DMS 273 treated with DMSO at 0.1 percent for 48 hours (cell line): ENCODE results near the gene ILKAP.
"Not testable (repeated sequence)": the region's sequence is repeated elsewhere in the genome, so short reads cannot be mapped to it uniquely, and the experiment has no call there.

Experiments used
- DNase-seq: peaks from one replicate; lab custom pipeline; 2025; lab: John Stamatoyannopoulos, UW

ILKAP gene

DNA sequence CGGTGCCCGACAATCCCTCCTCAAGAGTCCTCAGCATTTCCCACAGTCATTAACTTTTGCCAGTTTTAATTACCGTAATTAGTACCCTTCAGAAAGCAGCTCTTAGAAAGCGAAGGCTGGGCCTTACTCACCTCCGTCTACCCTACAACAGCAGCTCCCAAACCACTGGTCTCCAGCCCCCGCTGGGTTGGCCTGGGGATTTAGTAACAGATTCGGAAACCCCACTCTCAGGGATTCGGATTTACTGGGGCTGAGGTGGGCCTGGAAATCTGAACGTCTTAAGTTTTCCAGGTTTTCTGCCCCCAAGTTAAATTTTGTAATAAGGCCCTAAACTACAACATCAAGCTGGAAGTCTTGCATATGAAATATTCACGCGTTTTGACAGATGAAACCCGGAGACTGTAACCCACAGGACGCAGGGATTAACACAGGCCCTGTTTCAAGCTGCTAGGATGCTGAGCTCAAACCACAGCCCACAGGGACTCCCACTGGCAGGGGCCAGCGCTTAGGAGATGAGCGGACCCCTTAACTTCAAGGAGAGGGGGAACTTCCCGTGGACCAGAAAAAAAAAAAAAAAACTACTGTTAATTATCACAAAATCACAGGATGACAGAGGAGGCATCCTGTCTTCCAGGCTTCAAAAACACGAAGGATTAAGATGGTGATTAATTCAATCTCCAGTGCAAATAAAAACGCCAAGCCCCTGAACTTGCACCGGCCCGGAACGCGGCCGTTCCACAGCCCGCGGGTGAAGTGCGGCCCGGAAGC lies 985 bp downstream of the ILKAP start:
- no peak for DNase-seq

DNA sequence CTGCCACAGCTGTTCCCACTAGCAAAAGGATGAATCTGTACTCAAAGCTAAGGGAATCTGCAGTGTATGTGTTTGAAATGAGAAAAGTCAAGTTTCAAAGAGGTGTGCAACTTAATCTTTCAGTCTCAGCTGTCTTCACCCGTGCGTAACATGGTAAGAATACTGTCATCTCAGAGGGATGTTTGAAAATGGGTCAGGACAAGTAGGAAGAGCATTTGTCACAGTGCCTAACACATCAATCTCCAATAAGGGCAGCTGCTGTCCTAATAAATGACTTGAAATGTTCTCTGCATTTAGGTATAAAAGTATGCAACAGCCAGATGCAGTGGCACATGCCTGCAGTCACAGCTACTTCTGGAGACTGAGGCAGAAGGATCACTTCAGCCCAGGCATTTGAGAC lies 13.1 kb downstream of the ILKAP start:
- no peak for DNase-seq

DNA sequence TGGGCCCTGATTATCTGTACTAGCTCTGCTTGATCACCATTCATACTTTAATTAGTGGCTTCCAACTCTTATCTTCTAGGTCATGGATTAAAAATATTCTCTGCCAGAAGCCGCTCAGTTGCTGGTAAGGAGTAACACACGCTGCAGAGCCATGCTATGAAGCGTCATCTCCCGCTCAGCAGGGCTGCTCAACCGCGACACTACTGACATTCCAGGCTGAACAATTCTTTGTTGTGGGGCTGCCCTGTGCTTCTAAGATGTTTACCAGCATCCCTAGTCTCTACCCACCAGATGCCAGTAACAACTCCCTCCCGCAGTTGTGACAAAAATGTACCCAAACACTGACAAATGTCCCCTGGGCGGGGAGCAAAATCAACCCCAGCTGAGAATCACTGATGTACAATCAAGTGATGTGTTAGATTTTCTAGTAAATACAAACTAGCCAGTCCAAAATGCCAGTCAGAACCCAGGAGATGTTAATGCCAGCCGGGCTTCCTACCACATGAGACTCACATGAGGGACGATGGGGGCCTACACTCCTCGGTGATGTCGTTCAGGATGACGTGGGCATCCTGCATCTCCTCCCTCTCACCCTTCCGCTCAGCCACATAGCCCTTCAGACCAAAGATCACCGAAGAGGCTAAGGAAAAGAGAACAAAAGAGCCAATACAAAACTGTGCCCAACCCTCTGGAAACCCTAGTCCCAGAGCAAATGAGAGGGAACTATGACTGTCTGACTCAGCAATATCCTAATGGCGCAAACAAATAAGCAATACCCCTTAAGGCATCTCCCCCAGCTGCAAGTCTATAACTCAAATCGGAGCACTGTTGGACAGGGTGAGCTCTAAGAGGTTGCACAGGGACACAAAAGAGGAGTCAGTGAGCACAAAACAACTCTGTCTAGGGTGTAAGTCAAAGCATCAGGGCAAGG lies 15.6 kb downstream of the ILKAP start:
- no peak for DNase-seq

DNA sequence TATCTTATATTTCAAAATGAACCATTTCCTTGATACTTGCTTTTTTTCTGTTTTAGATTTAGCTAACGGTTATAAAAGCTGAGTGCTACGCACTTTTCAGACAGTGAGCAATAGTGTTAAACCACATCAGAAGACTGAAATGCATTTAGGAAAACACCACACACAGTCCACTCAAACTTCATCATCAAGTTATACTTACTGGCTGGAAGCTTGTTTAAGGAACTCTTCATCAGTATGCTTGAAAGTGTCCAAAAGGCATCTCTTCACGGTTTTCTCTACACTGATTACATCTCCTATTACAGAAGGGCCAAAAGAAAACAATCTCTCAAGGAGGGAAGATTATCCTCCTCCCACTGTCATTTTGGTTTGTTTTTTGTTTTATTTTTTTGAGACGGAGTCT lies 19.7 kb downstream of the ILKAP start:
- DNase-seq: no peak

DNA sequence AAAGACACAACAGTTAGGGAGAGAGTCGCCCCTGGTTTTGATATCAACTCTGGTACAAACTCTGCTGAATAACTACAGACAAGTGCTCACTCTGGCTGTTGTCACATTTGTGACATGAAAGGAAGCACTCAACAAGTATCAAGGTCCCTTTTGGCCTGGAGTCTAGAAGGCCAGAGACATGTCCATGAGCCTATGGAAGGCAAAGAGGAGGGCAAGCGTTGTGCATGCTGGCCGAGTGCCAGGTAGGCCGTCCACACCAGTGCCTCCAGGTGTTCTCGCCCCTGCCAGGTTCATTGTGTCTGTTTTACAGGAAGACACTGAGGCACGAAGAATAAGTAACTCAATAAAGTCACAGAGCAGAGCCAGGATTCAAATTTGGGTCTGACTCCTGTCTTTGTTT lies 21.1 kb downstream of the ILKAP start:
- DNase-seq: no peak

DNA sequence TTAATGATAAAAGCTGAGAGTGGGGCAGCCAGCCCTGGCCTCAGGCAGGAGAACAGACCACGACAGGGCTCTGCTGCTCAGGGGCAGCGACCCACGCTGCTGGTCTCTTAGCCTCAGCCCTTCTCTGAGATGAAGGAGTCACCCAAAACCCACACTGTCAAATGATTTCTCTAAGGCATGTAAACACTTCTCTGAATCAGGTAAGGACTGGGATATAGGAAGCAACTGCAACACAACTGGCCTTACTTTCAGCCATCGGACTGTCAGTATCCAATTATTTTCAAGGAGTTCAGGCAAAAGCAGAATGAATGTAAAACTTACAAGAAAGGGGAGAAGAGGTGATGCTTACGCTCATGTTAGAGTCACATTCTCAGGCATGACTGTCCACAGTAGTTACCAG lies 22.9 kb downstream of the ILKAP start:
- DNase-seq: no peak

DNA sequence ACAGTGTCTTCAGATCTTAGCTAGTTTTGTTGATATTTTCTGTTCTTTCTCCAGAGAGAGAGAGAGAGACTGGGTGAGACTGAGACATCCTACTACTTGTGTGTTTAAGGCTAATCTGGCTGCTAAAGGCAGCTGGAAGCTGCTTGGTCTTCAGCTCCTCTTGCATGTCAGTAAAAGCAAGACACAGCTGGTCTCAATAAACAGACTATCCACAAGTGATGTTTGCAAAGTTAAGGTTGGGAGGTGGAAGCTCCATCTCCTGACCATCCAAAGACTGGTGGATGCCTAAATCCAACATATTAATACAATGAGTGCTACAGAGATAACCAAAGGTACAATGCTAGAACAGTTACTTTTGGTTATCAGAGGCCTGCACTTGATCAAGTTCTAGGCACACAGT lies 26.9 kb downstream of the ILKAP start:
- DNase-seq: no peak

DNA sequence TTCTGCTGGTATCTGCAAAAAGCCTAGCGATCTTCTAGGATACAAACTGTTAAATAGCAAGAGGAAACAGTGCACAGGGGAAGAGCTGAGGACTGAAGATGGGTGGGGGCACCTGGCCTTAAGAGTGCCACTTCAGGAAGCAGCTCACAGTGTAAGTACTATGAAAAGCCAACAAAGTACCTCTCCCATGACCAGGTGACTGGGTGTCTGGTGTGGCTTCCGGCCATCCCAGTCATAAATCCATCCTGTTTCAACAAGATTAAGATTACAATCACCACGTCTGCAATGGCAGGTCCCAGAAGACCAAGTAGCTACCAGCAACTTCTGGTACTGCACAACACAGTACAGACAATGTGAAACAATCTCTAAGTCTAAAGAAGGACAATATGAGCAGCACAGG lies 28.8 kb downstream of the ILKAP start:
- DNase-seq: no peak

DNA sequence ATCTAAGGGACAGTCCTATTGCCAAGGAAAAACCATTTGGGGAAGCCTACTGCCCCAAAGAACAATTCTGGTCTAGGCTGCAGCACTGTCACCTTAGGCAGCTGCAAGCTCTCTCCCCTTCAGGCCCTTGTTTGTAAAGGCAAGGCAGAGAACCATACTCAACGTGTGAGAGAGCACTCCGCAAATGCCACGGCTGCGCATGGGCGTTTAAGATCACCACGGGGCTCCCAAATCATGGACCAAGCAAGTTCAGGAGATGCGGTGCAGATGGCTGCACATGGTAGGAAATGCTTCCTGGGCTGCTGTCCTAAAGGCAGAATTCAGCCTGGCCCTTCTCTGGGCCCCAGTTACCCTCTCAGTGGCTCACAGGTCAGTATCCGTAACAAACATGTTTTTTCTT lies 29.2 kb downstream of the ILKAP start:
- DNase-seq: no peak

DNA sequence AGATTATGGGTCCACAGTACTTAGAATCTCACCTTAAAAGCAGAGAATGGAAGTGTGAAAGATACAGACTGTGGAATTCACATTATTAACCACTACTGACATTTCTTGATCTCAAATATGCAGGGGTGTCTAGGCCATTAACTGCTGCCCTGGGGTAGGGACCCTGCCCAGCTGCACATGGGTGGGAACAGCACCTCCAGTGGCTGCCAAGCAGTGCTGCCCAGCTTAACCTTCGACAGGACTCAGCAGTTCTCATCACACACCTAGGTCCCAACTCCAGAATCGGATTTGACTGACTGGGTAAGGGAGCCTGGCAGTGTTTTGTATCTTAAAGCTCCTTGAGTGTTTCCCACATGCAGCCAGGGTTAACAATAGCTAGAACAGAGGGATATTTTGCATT lies 29.8 kb downstream of the ILKAP start:
- DNase-seq: no peak

DNA sequence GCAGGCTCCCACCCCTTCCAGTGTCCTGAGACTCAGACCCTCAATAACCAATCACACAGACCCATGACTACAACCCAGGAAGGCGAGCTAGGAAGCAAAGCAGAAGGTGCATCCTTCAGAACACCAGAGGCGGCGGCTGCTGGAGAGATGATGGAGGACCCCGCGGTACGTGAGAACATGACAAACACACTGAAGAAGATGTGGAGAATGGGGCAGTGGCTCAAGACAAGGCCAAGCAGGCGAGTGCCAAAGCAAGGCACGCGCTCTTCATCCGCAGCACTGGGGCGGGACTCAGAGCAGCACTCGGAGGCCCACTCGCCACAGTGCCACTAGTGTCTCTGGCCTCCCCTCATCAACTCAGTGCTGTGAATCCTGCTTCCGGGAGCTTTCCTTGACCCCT lies 31.1 kb downstream of the ILKAP start:
- DNase-seq: no peak

DNA sequence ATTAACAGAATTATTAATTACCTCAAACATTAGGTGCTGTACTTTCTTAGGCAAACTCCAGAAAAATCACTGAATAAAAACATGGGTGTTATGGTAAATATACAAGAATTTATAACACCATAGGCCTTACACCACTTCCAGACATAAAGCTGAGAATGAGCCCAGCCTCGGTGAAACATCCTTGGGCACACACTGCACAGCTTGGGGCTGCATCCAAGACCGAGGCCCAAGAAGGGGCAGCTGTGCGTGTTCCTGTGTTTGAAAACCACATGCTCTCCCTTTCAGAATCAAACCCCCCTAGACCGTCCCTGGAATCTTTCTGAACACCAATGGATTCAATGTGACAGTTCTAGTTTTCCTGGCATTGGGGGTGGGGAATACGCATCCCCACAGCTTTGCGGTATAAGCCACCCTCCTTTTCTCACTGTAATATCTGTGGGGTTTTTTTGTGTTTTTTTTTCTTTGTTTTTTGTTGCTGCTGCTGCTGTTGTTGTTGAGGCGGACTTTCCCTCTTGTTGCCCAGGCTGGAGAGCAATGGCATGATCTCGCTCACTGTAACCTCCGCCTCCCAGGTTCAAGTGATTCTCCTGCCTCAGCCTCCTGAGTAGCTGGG lies 31.8 kb downstream of the ILKAP start:
- no peak for DNase-seq

DNA sequence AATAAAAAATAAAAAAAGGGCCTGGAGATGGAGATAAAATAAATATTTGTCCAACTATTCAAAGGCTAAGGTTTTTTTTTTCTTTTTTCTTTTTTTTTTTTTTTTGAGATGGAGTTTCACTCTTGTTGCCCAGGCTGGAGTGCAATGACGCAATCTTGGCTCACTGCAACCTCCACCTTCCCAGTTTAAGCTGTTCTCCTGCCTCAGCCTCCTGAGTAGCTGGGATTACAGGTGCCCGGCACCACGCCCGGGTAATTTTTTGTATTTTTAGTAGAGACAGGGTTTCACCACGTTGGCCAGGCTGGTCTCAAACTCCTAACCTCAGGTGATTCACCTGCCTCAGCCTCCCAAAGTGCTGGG lies 32.4 kb downstream of the ILKAP start:
- DNase-seq: not testable (repeated sequence)

DNA sequence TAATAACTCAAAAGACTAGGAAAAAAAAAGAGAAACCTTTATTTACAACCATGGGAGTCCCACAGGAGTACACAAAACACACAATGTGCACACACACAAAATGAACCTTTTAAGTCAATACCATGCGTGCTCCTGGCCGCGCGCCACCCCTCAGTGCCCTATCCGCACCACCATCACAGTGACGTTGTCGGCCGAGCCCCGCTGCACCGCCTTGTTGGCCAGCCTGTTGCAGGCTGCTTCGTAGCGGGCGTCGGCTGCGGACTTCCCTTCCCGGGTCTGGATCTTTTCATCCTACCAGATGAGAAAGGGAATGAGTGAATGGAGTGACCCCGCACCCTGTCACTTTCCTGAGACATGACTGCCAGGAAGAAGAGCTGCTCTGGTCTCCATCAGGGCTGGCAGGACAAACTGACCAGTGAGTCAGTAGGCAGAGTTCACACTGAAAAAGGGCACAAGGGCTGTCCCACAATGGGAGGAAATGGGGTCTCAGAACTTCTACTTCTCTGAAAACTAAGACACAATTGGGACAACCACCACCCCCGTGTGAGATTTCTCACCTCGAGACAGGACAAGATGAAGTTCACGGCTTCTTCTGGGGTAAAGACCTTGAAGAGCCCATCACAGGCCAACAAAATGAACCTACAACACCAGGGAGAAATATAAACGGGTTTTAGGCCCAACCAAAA lies 33.0 kb downstream of the ILKAP start:
- no peak for DNase-seq

DNA sequence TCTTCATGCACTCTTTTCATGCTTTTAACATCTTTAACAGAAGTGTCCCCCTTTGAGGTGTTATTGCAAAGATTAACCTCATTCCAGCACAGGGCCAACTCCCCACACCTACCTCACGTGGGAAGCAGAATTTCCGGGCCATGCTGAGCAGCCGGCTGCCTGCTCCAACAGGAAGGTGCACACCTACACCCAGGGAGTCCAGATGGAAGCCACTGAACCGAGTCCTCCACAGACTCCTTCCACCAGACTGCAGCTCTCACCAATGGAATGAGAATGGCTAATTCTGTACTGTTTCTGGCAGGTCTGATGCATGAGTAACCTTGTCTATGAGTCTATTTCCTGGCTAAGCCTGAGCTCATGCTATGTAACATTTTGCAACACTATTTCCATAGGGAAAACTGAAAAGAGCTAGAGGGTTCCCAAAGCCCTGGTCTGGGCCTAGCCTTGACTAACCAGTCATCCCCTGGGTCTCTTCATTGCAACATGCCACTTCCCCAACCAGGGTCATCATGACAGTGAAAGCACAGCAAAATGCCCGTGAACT lies 33.7 kb downstream of the ILKAP start:
- DNase-seq: peak; percentile 30

DNA sequence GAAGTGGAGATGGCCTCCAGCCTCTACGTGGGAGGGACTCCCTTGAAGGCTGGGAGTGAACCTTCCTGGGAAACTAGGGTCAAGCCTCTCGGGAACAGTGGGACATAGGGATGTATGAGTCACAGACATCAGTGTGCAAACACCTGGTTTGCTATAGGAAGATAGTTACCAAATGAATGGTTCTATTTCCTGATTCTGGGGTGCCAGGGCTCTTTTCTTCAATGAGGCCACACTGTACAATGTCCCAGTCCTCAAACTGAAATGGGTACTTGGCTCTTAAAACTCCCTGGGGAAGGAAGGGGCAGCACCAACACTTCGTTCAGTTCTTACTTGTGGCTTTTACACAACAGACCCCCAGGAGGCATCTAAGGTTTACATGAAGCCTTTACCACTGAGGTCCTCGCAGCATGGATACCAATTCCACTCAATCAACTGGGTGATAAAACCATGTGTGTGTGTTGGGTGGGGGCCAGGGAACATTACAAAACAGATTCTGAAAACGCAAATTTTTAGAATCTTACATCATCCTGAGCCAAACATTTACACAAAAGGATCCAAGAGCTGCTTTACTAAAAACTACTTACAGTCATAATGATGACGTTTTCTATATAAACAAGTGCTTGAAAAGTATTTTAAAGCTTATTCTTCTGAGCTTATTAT lies 34.3 kb downstream of the ILKAP start:
- no peak for DNase-seq

DNA sequence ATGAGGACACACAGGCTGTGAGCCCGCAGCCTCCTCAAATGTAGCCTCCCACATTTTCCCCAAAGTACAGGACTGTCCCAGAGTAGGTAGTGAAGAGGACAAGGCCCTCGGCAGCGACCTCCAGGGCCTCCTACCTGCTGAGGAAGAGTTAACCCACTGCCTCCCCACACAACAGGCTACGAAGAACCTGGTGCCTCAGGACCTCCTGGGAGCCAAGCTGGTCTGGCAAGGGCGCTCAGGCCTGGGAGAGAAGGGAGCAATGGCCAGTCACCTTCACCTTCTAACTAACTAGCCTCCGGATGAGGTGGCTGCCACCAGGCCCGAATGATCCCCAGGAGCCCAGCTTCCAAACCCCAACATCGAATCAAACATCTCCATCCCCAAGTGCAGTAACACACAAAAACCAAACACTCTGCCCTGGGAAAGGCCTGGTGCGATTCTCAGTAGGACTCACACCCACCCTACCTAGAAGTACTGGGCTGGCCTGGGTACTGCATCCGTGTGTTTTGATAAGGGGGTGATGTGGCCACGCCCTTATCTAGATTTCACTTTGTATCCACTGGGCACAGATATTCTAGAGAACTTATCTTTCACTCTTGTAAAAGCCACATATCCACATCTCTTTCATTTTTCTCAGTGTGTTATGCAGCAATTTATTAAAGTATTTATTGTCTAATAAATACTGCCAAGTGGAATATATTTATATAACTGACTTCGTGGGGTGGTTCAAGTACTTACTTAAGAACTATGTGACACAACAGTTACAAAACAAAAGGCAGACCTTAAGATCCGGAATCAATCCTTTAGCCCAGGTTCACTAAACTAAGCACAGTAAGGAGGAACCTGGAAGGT lies 35.1 kb downstream of the ILKAP start:
- no peak for DNase-seq

DNA sequence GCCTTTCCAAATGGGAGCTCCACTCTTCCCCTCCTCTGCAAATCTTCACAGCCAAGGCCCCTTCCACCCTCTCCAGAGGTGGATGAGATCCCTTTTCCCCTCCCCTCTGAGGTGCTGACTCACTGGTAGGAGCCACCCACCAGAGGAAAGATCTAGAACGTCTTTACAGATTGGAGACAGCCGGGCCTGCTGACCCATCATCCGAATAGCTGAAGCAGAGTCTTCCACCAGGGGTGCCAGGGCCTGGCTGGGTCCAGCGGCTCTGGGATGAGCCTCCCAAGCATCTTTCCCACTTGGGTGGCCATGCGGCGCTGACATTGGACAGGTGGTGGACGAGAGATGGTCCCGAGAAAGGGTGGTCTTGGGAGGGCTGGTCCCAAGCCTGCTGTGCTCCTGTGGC lies 35.7 kb downstream of the ILKAP start:
- no peak for DNase-seq

DNA sequence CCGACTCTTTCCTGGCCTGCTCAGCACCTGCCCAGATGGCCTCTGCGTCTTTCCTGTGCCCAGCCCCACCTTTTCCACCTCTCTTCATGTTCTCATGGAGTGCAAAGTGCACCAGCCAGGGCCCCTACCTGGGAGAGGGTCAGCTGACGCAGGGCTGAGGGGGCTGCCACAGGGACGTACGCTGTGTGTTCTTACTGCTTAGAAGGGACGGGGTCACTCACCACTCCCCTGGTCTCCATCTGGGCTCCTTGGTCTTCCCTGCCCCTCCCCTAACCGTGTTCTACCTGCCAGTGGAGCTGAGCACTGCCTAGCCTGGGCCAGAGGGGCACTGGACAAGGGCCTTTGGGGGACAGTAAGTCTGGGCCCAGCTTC lies 36.2 kb downstream of the ILKAP start:
- DNase-seq: no peak
